SKM-1 (cell line): ENCODE results near the gene FAAP20.
A peak's percentile ranks its signal among the peaks of the same experiment; 100 is the strongest.

Source experiments
- DNase-seq: peaks from one replicate; lab custom pipeline; 2025; ENCODE audit not compliant: unreplicated experiment; lab: John Stamatoyannopoulos, UW

The FAAP20 gene, protein sequence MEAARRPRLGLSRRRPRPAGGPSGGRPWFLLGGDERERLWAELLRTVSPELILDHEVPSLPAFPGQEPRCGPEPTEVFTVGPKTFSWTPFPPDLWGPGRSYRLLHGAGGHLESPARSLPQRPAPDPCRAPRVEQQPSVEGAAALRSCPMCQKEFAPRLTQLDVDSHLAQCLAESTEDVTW

GRCh38 chr1:2194319-2194897 is at the start of gene FAAP20:
Gene FAAP20 (minus strand): TSS chr1:2194772. CDS start chr1:2194749, 23 bp downstream.
- peak; percentile 60 for DNase-seq

DNA sequence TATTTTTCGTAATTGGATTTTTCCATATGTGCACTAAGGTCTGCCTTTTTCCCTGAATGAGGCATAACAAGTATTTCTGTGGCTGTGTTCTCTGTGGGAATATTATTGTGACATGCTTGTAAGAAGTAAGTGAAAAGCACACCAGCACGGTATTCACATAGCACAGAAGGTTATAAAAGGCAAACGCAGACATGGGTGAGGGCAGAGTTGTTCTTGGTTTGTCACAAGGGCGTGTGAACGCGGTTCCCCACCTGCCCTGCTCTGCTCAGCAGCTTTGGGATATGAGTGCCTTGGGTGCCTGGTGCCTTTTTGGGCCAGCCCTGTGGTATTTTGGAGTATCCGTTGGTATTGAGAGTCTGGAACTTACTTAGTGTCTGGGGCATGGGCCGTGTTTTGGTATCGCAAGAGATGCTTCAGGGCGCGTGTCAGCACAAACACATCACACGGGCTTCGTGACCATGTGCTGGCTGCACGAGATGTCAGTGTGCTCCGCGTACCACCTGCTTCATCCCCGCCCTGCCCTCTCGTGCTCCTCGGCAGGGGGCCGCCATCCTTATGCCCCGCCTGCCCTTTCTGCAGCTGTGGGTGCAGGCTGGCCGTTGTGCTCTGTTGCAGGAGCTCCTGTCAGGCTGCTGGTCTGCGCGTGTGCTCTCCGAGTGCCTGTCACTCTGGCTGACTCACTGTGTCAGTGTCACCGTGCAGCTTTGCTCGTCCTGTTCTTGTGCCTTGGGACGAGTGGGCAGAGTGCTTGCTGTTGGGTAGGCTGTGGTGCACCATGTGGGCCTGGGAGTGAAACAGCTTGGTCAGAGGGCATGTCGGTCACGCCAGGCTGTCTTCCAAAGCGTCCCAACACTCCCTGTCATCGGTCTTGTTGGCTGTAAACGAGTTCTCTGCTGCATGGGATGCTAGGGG is 48.5 kb upstream of the FAAP20 start:
- DNase-seq, result no peak

DNA sequence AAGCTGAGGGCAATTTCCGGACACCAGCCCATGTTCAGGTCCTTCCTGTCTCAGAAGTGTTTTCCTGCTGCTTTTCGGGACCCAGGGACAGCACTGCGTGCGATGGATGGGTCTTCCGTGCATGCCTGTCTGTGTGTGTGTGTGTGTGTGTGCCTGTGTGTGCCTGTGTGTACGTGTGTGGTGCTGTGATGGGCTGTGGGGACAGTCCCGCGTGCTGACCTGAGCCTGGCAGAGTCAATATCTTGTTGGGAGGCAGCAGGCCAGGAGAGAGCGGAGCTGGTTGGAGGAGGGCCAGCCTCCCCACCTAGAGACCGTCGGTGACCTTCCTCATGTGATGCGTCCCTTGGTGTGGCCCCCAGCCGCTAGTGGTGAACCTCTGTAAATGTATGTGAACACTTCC is 47.2 kb upstream of the FAAP20 start:
- no peak for DNase-seq

DNA sequence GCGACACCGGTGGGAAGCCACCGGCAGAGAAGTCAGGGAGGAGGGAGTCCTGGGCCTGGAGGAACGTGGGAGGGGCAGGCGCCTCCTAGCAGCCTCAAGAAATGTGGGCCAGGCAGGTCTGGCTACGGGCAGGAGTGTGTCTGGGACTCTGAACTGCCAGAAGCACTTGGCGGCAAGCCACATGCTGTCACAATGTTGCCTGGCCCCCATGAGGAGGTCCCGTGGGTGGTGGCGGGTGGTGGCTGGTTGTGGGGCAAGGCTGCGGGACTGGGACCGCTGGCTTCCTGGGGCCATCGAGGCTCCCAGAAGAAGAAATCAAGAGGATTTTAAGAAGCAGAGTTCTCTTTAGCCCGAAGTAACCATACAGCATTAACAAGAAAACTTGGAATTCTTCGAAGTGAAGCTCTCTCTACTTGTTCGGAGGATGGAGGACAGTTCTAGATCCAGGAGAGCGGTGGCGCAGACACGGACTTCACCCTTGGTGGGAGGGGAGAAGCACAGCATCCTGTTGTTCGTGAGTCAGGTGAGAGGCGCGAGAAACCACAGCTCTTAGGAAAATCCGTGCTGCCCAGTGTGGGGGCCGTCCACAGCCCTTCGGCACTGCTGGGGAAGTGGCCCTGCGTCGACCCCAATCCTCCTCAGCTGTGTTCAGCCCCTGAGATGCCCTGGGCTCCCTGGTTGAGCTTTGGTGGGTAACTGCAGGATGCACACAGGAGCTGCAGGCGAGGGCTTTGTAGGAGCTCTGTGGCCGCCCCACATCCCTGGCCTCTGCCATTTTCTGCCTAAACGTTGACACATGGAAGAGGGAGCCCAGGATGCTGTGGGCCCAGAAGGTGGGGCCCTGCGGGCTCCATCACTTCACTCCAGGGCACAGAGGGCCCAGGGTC is 45.9 kb upstream of the FAAP20 start:
- DNase-seq, result no peak

GRCh38 chr1:2239384-2239985 is 44.9 kb upstream of the FAAP20 start:
- DNase-seq, result no peak

- no peak for DNase-seq
Observed at GRCh38 chr1:2239013-2239370, 44.4 kb upstream of the FAAP20 start.

DNA sequence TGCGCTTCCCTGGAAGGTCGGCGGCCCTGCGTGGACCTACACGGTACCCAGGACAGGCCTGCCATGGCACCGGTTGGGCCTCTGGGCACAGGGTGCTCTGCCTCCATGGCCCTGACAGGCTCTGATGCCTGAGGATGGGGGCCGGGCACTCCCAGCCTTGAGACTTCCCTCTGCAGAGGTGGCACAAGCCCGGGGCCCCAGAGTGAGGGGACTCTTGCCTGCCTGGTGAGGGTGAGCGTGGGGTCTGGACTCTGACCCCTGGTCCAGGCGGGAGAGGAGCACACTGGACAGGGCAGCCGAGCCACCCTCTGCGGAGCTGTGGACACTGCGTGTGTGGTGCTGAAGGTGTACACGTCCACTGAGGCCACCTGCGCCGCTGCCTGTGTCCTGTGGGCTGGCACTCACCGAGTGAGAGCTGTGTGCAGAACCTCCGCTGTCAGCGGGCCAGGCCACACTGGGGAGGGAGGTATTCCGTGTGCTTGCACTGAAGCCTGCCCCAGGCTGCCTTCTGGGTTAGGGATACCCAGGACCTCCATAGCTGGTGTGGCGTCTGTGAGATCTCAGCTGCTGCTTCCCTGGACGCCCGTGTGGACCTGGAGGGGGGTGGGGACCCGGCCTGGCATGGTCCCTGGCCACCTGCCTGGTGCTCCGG is 43.9 kb upstream of the FAAP20 start:
- DNase-seq, result no peak

- DNase-seq, result no peak
Observed at GRCh38 chr1:2237773-2238172, 43.2 kb upstream of the FAAP20 start.

- DNase-seq, result no peak
Observed at GRCh38 chr1:2236695-2237677, 42.4 kb upstream of the FAAP20 start.

- DNase-seq, result no peak
Observed at GRCh38 chr1:2235300-2235998, 40.9 kb upstream of the FAAP20 start.

GRCh38 chr1:2234762-2235113 is 40.2 kb upstream of the FAAP20 start:
- DNase-seq, result peak; percentile 82

DNA sequence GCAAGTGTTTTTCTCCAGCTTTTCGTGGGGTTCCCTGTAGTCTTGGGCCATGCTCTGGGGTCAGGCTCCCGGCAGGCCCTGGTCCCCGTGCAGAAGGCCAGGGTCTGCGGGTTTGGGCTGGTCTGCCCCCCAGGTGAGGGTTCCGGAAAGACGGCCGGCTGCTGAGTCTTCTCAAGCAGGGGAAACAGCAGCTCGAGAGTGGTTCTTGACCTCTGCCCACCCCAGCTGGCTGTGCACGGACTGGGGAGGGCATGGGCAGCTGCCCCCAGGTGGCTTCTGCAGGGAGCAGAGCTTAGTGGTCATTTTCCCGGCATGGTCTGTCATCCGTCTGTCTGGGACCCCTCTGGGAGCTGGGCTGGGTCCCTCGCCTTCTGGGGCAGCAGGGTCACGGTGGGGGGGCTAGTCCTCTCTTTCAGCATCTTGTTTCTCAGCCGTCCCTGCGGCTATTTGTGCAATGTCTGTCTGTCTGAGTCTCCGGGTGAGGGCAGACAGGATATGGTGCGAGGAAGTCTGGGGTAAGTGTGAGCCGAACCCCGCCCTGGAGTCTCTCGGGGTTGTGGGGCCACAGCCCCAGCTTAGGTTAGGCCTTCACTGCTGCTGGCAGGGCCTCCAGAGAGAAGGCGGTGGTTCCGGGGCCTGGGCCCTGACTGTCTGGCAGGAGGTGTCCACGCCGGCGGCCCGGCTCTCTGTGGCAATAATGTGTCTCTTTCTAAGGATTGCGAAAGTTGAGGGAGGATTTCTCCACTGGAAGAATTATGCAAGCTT is 39.6 kb upstream of the FAAP20 start:
- DNase-seq, result peak; percentile 98

GRCh38 chr1:2233468-2233867 is 38.9 kb upstream of the FAAP20 start:
- DNase-seq, result no peak

- no peak for DNase-seq
Observed at GRCh38 chr1:2232916-2233438, 38.4 kb upstream of the FAAP20 start.

DNA sequence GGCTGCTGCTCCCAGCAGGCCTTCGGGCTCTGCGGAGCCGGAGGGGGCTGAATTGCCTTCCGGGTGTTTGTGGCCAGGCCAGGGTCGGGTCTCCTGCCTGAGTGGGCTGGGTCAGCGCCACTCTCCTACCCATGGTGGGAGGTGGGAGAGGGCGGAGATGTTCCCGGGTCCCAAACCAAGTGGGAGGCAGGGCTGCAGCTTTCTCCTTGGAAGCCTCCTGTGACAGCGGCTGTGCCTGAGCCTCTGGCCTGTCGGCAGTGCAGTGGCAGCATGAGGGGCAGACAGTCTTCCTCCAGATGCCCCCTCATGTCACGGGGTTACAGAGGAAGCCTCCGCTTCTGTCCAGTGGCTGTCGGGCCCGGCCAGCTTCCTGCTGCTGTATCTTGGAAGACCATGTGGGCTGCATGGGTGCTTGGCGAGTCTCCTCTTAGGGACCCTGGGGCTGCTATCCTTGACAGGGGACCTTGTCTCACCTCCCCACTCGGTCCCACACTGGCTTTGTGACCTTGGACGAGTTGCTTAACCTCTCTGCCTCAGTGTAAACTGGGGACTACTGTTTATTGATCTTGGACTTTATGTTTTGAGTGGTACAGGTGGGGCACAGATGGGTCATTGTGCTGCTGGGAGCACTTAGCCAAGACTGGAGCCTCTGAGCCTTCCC is 37.8 kb upstream of the FAAP20 start:
- no peak for DNase-seq

GRCh38 chr1:2231532-2232254 is 37.1 kb upstream of the FAAP20 start:
- DNase-seq, result peak; percentile 55
